Breast epithelium (tissue), 3 donors: ENCODE results near the gene CHD2.

Source experiments
- POLR2A ChIP-seq: fragments of 450-650 bp; IDR thresholded peaks from one replicate; pipeline ENCODE4 v1.6.1; 2016; ENCODE audit warnings: antibody characterized with exemption, mild to moderate bottlenecking, moderate library complexity
- POLR2AphosphoS5 ChIP-seq, 3 donors: sonication (generic); formaldehyde crosslinking; IDR thresholded peaks; one replicate each; pipeline ENCODE4 v1.6.1; 2017; ENCODE audit warnings: antibody characterized with exemption in 3 of 3
- TF ChIP-seq, protein P1 (sequence below), 3 donors: fragments of 450-650 bp; IDR thresholded peaks; one replicate each; pipeline ENCODE4 v1.5.1; 2016 to 2017; ENCODE audit warnings: antibody characterized with exemption in 3 of 3, mild to moderate bottlenecking in 3 of 3, moderate library complexity in 3 of 3

DNA sequence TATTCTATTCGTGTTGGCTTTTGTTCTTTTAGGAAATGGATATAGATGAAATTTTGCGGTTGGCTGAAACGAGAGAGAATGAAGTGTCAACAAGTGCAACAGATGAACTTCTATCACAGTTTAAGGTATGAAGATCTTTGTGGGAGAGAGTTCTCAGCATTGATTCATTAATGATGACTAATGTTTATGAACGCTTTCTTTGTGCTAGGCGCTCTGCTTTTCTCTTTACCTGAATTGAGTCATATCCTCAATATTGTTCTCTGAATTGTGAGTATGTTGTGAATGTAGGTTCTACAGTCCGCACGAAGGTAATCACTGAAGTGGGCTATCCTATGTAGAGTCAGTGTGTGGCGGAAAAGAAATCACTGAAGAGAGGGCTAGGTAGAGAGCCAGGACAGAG is 81.2 kb downstream of the CHD2 start:
- TF ChIP-seq POLR2A (no peak), POLR2AphosphoS5 (IDR thresholded peaks at IDR 0.05) (no peak)
- TF ChIP-seq, protein P1, sequence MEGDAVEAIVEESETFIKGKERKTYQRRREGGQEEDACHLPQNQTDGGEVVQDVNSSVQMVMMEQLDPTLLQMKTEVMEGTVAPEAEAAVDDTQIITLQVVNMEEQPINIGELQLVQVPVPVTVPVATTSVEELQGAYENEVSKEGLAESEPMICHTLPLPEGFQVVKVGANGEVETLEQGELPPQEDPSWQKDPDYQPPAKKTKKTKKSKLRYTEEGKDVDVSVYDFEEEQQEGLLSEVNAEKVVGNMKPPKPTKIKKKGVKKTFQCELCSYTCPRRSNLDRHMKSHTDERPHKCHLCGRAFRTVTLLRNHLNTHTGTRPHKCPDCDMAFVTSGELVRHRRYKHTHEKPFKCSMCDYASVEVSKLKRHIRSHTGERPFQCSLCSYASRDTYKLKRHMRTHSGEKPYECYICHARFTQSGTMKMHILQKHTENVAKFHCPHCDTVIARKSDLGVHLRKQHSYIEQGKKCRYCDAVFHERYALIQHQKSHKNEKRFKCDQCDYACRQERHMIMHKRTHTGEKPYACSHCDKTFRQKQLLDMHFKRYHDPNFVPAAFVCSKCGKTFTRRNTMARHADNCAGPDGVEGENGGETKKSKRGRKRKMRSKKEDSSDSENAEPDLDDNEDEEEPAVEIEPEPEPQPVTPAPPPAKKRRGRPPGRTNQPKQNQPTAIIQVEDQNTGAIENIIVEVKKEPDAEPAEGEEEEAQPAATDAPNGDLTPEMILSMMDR (IDR thresholded peaks at IDR 0.05): no peak
